Mesenchymal stem cell (in vitro differentiated cells and primary cell): ENCODE measurements around the gene RAB20.
A peak's percentile ranks its signal among the peaks of the same experiment; 100 is the strongest.

Source experiments
- DNase-seq: peaks from one replicate; pipeline ENCODE4 v3.0.0-alpha.2; 2013
- H2AFZ ChIP-seq: one replicate; pipeline ENCODE4 v1.6.1; 2013; ENCODE audit warnings: low read depth, mild to moderate bottlenecking, control low read depth, inconsistent platforms, low read length, moderate library complexity
- H2AK5ac ChIP-seq: 2 replicates; pipeline ENCODE4 v1.6.1; 2013; ENCODE audit warnings: low read length, moderate library complexity, mild to moderate bottlenecking, inconsistent platforms; ENCODE audit not compliant: severe bottlenecking
- H2BK120ac ChIP-seq: one replicate; pipeline ENCODE4 v1.6.1; 2013; ENCODE audit warnings: low read depth, mild to moderate bottlenecking, inconsistent platforms, low read length, moderate library complexity
- H2BK12ac ChIP-seq, 2 experiments: one replicate each; pipeline ENCODE4 v1.6.1; 2013; ENCODE audit warnings: inconsistent platforms in 2 of 2, low read length in 2 of 2, mild to moderate bottlenecking in 2 of 2, moderate library complexity in 2 of 2, control low read depth in 1 of 2
- H2BK15ac ChIP-seq: one replicate; pipeline ENCODE4 v1.6.1; 2013; ENCODE audit warnings: mild to moderate bottlenecking, low read depth, inconsistent platforms; ENCODE audit not compliant: poor library complexity, severe bottlenecking
- H2BK5ac ChIP-seq: 2 replicates; pipeline ENCODE4 v1.6.1; 2013; ENCODE audit warnings: low read depth, mild to moderate bottlenecking, low read length, control low read depth, inconsistent platforms; ENCODE audit not compliant: poor library complexity, severe bottlenecking
- H3K14ac ChIP-seq, 2 experiments: one replicate each; pipeline ENCODE4 v1.6.1; 2013; ENCODE audit warnings: inconsistent platforms in 2 of 2, low read length in 2 of 2, control low read depth in 1 of 2, mild to moderate bottlenecking in 1 of 2, moderate library complexity in 1 of 2
- H3K18ac ChIP-seq, 2 experiments: one replicate each; pipeline ENCODE4 v1.6.1; 2013; ENCODE audit warnings: inconsistent platforms in 2 of 2, low read length in 2 of 2, control low read depth in 1 of 2, low read depth in 1 of 2, mild to moderate bottlenecking in 1 of 2
- H3K23ac ChIP-seq, 2 experiments: one replicate each; pipeline ENCODE4 v1.6.1; 2013; ENCODE audit warnings: inconsistent platforms in 2 of 2, low read length in 2 of 2, mild to moderate bottlenecking in 2 of 2, moderate library complexity in 2 of 2, control low read depth in 1 of 2
- H3K27ac ChIP-seq: 2 replicates; pipeline ENCODE4 v1.5.1; 2013; ENCODE audit warnings: mild to moderate bottlenecking, moderate library complexity, low read length, control low read depth, inconsistent platforms; ENCODE audit not compliant: poor library complexity, severe bottlenecking
- H3K27me3 ChIP-seq, 2 experiments: 2 replicates each; pipeline versions ENCODE4 v1.6.1 to v1.7.0; 2013; ENCODE audit warnings: low read length in 2 of 2, mild to moderate bottlenecking in 2 of 2, moderate library complexity in 2 of 2, control low read depth in 1 of 2, inconsistent platforms in 1 of 2; ENCODE audit not compliant: control insufficient read depth in 1 of 2, insufficient read depth in 1 of 2
- H3K36me3 ChIP-seq, 2 experiments: 2 replicates each; pipeline versions ENCODE4 v1.6.1 to v1.7.0; 2013; ENCODE audit warnings: low read length in 2 of 2, control low read depth in 1 of 2, inconsistent platforms in 1 of 2, low read depth in 1 of 2, mild to moderate bottlenecking in 1 of 2; ENCODE audit not compliant: insufficient read depth in 2 of 2, control insufficient read depth in 1 of 2
- H3K4ac ChIP-seq, 2 experiments: one replicate each; pipeline ENCODE4 v1.6.1; 2013; ENCODE audit warnings: inconsistent platforms in 2 of 2, low read length in 2 of 2, mild to moderate bottlenecking in 2 of 2, moderate library complexity in 2 of 2, control low read depth in 1 of 2, low read depth in 1 of 2
- H3K4me1 ChIP-seq: 2 replicates; pipeline ENCODE4 v1.6.1; 2013; ENCODE audit warnings: low read depth, low read length, control low read depth; ENCODE audit not compliant: control insufficient read depth, insufficient read depth
- H3K4me2 ChIP-seq: 2 replicates; pipeline ENCODE4 v1.6.1; 2013; ENCODE audit warnings: low read length, mild to moderate bottlenecking, inconsistent platforms; ENCODE audit not compliant: poor library complexity, severe bottlenecking
- H3K4me3 ChIP-seq, 2 experiments: 2 replicates each; pipeline versions ENCODE4 v1.5.1 to v1.7.0; 2013; ENCODE audit warnings: low read length in 2 of 2, mild to moderate bottlenecking in 2 of 2, control low read depth in 1 of 2, low read depth in 1 of 2; ENCODE audit not compliant: insufficient read depth in 1 of 2
- H3K79me1 ChIP-seq: replicated peaks from 2 replicates; pipeline ENCODE4 v1.6.1; 2013; ENCODE audit warnings: mild to moderate bottlenecking, control low read depth, low read length, inconsistent platforms; ENCODE audit not compliant: poor library complexity, severe bottlenecking
- H3K9ac ChIP-seq: 2 replicates; pipeline ENCODE4 v1.7.0; 2013; ENCODE audit warnings: mild to moderate bottlenecking, low read length, moderate library complexity
- H3K9me3 ChIP-seq: 2 replicates; pipeline ENCODE4 v1.7.0; 2013; ENCODE audit warnings: mild to moderate bottlenecking, low read length; ENCODE audit not compliant: control insufficient read depth
- H4K8ac ChIP-seq: one replicate; pipeline ENCODE4 v1.6.1; 2013; ENCODE audit warnings: inconsistent platforms, mild to moderate bottlenecking, low read length, moderate library complexity
- H4K91ac ChIP-seq: one replicate; pipeline ENCODE4 v1.6.1; 2013; ENCODE audit warnings: mild to moderate bottlenecking, low read length, inconsistent platforms
- WGBS: methylation state at CpG from one replicate; pipeline ENCODE4 v1.1.7; 2013; ENCODE audit warnings: mixed read lengths; 5-methylcytosine and 5-hydroxymethylcytosine counted together

The RAB20 gene

GRCh38 chr13:110605132-110605531 lies 43.6 kb upstream of the RAB20 start:
- no peak for DNase-seq

GRCh38 chr13:110600980-110601379 lies 39.5 kb upstream of the RAB20 start:
- no peak overlapping the region for H3K9ac ChIP-seq
- no peaks in the 10 kb centered on the region for H3K27me3 ChIP-seq
- no peak for DNase-seq
- H3K36me3 ChIP-seq, result no peaks in the 10 kb centered on the region
- H3K4me3 ChIP-seq, result no peak overlapping the region
- H3K4me2 ChIP-seq, result no peak overlapping the region
- no peaks in the 10 kb centered on the region for H3K9me3 ChIP-seq
- H3K4ac ChIP-seq, result no peak overlapping the region
- no peak overlapping the region for H3K23ac ChIP-seq
- H2BK120ac ChIP-seq, result no peak overlapping the region
- no peaks in the 10 kb centered on the region for H3K79me1 ChIP-seq
- no peak overlapping the region for H2AK5ac ChIP-seq
- no peak overlapping the region for H2BK15ac ChIP-seq
- no peak overlapping the region for H4K91ac ChIP-seq
- H3K4me1 ChIP-seq, result peaks cover 4% of the 10 kb centered on the region
- 89% methylated on average over 3 of the region's 4 CpGs for WGBS
- H3K27ac ChIP-seq, result no peak overlapping the region
- H2BK12ac ChIP-seq, result no peak overlapping the region
- no peak overlapping the region for H4K8ac ChIP-seq
- no peak overlapping the region for H2BK5ac ChIP-seq
- H2AFZ ChIP-seq, result no peak overlapping the region
- no peak overlapping the region for H3K14ac ChIP-seq
- no peak overlapping the region for H3K18ac ChIP-seq

More at GRCh38 chr13:110605132-110605531, 43.6 kb upstream of the RAB20 start:
- Histone ChIP-seq H3K27ac (no peak overlapping the region), H2BK5ac (no peak overlapping the region), H2AK5ac (no peak overlapping the region), H2BK120ac (no peak overlapping the region), H2BK15ac (no peak overlapping the region), H3K79me1 (no peaks in the 10 kb centered on the region), H4K91ac (no peak overlapping the region), H3K4me1 (peaks cover 2% of the 10 kb centered on the region), H2AFZ (no peak overlapping the region), H3K23ac (no peak overlapping the region), H3K4ac (no peak overlapping the region), H4K8ac (no peak overlapping the region), H3K9ac (no peak overlapping the region), H3K36me3 (no peaks in the 10 kb centered on the region), H3K4me3 (no peak overlapping the region), H3K18ac (no peak overlapping the region), H3K4me2 (no peak overlapping the region), H2BK12ac (no peak overlapping the region), H3K27me3 (no peaks in the 10 kb centered on the region), H3K14ac (no peak overlapping the region), H3K9me3 (no peaks in the 10 kb centered on the region)
- 94% methylated on average over 2 of the region's 6 CpGs for WGBS

- no peak overlapping the region for H2BK15ac ChIP-seq
- H3K4me2 ChIP-seq, result no peak overlapping the region
- H2BK120ac ChIP-seq, result no peak overlapping the region
- H2AK5ac ChIP-seq, result no peak overlapping the region
- H3K4me1 ChIP-seq, result peaks cover 4% of the 10 kb centered on the region
- no peak overlapping the region for H3K4ac ChIP-seq
- H2BK5ac ChIP-seq, result no peak overlapping the region
- no peak overlapping the region for H2AFZ ChIP-seq
- H2BK12ac ChIP-seq, result no peak overlapping the region
- no peaks in the 10 kb centered on the region for H3K9me3 ChIP-seq
- H3K4me3 ChIP-seq, result no peak overlapping the region
- no peaks in the 10 kb centered on the region for H3K79me1 ChIP-seq
- H3K27ac ChIP-seq, result no peak overlapping the region
- no peak overlapping the region for H3K18ac ChIP-seq
- DNase-seq, result no peak
- no peak overlapping the region for H3K23ac ChIP-seq
- H3K27me3 ChIP-seq, result no peaks in the 10 kb centered on the region
- no peaks in the 10 kb centered on the region for H3K36me3 ChIP-seq
- no peak overlapping the region for H3K14ac ChIP-seq
- H3K9ac ChIP-seq, result no peak overlapping the region
- 80% methylated on average over 10 of the region's 10 CpGs for WGBS
- H4K91ac ChIP-seq, result peak overlapping the region; percentile 50
- no peak overlapping the region for H4K8ac ChIP-seq
Measured at GRCh38 chr13:110600261-110600819, 38.8 kb upstream of the RAB20 start.

- no peak overlapping the region for H2BK15ac ChIP-seq
- peaks cover 4% of the 10 kb centered on the region for H3K4me1 ChIP-seq
- H3K4me2 ChIP-seq, result no peak overlapping the region
- H3K27ac ChIP-seq, result no peak overlapping the region
- no peak overlapping the region for H3K18ac ChIP-seq
- H3K9ac ChIP-seq, result no peak overlapping the region
- no peak overlapping the region for H2BK12ac ChIP-seq
- H3K4ac ChIP-seq, result no peak overlapping the region
- H3K9me3 ChIP-seq, result no peaks in the 10 kb centered on the region
- no peak overlapping the region for H2BK5ac ChIP-seq
- no peak overlapping the region for H2AFZ ChIP-seq
- H3K23ac ChIP-seq, result peak overlapping the region in 1 of 2 experiments; percentile 2
- no peak overlapping the region for H3K4me3 ChIP-seq
- no peaks in the 10 kb centered on the region for H3K36me3 ChIP-seq
- H2BK120ac ChIP-seq, result no peak overlapping the region
- no peak overlapping the region for H4K91ac ChIP-seq
- H3K27me3 ChIP-seq, result no peaks in the 10 kb centered on the region
- no peaks in the 10 kb centered on the region for H3K79me1 ChIP-seq
- no peak overlapping the region for H3K14ac ChIP-seq
- H4K8ac ChIP-seq, result peak overlapping the region; percentile 2
- WGBS, result 80% methylated on average over 15 of the region's 16 CpGs
- no peak overlapping the region for H2AK5ac ChIP-seq
- no peak for DNase-seq
Measured at GRCh38 chr13:110597041-110597689, 35.6 kb upstream of the RAB20 start.
